IPS-NIHi7 (cell line): ENCODE results near the gene NPIPA5.
"Not testable (repeated sequence)": the region's sequence is repeated elsewhere in the genome, so short reads cannot be mapped to it uniquely, and the experiment has no call there.

Source experiments
- DNase-seq: peaks from one replicate; pipeline ENCODE4 v3.0.0; 2012; ENCODE audit warnings: mixed read lengths; ENCODE audit errors: extremely low spot score

NPIPA5 gene

GRCh38 chr16:15378194-15378593 lies at the start of gene NPIPA5:
Gene NPIPA5, minus strand, starts transcription at chr16:15378294. Its CDS starts 0 bp downstream, at chr16:15378294.
- DNase-seq, result not testable (repeated sequence)

DNA sequence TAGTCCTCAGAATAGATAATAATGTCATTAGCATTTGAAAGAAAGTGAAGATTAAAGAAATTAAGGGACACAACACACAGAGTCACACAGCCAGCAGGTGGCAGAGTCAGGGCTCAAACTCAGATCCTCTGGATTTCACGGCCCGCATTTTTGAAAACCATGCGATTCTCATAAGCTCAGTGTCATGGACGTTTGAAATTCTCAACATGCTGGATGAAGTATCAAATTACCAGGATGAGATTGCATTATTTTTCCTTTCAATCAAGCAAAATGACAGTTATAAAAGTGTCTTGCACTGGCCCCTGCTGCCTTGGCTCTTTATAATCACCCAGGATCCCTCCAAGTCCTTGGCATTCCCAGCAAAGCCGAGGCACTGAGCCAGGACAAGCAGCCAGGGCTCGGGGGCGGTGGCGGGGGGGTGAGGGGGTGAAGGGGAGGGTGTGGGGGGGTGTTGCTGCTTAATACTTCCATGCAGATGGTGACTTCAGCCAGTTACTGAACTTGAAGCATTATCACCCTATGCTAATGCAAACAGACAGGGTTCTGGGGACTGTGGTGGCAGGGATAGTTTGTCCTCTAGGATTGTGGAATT lies 49.6 kb upstream of the NPIPA5 start:
- DNase-seq, result peak; percentile 25

GRCh38 chr16:15426796-15427195 lies 48.7 kb upstream of the NPIPA5 start:
- DNase-seq, result no peak

DNA sequence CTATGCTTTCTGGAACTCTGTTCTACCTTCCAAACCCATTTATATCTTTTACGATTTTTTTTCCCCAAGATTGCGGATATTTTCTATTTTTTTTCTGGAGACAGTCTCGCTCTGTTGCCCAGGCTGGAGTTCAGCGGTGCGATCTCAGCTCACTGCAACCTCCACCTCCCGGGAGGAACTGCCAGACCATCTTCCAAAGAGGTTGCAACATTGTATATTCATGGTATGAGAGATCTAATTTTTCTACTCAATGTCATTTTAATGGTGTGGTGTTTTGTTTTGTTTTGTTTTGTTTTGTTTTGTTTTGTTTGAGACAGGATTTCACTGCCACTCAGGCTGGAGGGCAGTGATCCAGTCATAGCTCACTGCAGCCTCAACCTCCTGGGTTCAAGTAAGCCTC lies 47.8 kb upstream of the NPIPA5 start:
- no peak for DNase-seq

DNA sequence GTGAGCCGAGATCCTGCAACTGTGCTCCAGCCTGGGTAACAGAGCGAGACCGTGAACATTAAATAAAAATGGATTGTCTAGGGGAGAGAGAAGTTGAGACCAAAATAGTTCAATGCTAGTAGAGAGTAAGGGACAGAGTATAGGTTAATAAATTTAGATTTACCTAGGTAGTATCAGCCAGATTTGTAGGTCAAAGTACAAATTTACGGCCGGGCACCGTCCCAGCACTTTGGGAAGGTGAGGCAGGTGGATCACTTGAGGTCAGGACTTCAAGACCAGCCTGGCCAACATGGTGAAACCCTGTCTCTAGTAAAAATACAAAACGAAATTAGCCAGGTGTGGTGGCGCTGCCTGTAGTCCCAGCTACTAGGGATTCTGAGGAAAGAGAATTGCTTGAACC lies 44.1 kb upstream of the NPIPA5 start:
- no peak for DNase-seq

GRCh38 chr16:15421696-15422095 lies 43.6 kb upstream of the NPIPA5 start:
- not testable (repeated sequence) for DNase-seq

- no peak for DNase-seq
Observed at GRCh38 chr16:15418206-15418605, 40.1 kb upstream of the NPIPA5 start.

- no peak for DNase-seq
Observed at GRCh38 chr16:15417197-15417596, 39.1 kb upstream of the NPIPA5 start.

GRCh38 chr16:15415511-15415985 lies 37.5 kb upstream of the NPIPA5 start:
- no peak for DNase-seq

DNA sequence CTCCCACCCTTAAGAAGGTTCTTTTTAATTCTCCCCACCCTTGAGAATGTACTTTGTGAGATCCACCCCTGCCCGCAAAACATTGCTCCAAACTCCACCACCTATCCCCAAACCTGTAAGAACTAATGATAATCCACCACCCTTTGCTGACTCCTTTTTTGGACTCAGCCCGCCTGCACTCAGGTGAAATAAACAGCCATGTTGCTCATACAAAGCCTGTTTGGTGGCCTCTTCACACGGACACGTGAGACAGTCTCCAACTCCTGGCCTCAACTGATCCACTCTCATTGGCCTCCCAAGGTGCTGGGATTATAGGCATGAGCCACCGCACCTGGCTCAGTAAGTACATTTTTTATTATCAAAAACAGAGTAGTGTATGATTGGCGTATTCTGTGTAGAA lies 31.4 kb upstream of the NPIPA5 start:
- not testable (repeated sequence) for DNase-seq

- not testable (repeated sequence) for DNase-seq
Observed at GRCh38 chr16:15407756-15408155, 29.7 kb upstream of the NPIPA5 start.

DNA sequence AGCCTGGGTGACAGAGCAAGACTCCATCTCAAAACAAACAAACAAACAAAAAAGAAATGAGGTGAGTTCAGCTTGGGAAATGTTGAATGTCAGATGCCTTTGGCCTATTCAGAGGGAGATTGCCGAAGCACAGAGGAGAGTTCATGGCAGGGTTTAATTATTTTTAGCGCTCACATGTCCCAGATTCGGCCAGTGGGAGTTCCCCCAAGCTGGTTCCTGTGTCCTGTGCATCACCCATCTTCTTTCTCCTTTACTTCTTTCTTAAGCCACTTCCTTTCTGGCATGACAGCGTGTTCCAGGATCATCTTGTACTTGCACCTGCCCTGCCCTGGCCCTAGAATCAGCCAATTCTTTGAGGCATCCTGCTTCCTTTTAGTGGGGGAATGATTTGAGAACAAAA lies 26.7 kb upstream of the NPIPA5 start:
- DNase-seq, result no peak

DNA sequence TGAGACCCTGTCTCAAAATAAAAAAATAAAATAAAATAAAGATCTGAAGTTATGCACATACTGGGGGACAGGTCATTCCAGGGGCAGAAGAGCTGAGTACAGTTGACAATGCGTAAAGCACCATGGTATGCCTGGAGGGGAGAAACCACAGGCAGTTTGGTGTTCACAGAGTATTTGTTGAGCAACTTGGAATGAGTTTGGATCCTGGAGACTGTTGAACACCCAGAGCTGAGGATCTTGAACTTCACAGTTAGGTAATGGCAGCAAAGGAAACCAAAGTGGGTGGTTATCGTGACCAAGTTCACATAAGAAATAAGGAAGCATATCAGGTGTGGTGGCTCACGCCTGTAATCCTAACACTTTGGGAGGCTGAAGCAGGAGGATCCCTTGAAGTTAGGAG lies 26.0 kb upstream of the NPIPA5 start:
- not testable (repeated sequence) for DNase-seq

DNA sequence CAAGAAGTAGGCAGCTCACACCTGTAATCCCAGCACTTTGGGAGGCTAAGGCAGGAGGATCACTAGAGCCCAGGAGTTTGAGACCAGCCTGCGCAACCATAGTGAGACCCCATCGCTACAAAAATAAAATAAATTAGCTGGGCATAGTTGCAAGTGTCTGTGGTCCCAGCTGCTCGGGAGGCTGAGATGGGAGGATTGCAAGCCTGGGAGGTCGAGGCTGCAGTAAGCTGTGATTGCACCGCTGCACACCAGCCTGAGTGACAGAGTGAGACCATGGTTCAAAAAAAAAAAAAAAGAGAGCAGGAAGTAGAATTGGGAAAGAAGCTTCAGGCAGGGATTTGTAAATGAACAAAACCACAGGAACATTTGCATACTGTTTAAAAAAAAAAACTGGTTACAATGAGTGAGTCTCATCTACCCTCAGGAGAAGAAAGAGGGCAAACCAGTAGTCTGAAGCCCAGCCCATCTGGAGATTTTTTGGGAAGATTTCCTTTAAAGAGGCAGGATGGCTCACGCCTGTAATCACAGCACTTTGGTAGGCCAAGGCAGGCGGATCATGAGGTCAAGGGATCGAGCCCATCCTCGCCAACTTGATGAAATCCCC lies 25.4 kb upstream of the NPIPA5 start:
- DNase-seq, result no peak

DNA sequence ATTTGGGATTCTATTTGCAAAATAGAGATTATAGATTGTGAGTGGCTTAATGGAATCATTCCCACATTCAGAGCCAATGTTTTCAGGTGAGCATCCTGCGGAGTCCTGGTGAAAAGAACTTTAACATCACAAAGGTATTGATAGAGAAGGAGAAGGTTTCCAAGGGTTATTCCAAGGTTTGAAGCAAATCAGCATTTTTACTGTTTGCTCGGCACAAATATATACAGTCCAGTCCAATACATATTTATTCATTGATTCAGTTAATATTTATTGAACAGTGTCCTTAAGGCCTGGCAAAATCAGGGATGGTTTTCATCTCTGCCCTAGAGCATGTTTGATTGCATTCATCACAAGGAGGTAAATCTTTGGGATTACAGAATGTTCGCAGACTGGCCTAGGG lies 23.9 kb upstream of the NPIPA5 start:
- DNase-seq, result no peak

- DNase-seq, result not testable (repeated sequence)
Observed at GRCh38 chr16:15400314-15400713, 22.2 kb upstream of the NPIPA5 start.

- DNase-seq, result no peak
Observed at GRCh38 chr16:15399317-15399716, 21.2 kb upstream of the NPIPA5 start.

DNA sequence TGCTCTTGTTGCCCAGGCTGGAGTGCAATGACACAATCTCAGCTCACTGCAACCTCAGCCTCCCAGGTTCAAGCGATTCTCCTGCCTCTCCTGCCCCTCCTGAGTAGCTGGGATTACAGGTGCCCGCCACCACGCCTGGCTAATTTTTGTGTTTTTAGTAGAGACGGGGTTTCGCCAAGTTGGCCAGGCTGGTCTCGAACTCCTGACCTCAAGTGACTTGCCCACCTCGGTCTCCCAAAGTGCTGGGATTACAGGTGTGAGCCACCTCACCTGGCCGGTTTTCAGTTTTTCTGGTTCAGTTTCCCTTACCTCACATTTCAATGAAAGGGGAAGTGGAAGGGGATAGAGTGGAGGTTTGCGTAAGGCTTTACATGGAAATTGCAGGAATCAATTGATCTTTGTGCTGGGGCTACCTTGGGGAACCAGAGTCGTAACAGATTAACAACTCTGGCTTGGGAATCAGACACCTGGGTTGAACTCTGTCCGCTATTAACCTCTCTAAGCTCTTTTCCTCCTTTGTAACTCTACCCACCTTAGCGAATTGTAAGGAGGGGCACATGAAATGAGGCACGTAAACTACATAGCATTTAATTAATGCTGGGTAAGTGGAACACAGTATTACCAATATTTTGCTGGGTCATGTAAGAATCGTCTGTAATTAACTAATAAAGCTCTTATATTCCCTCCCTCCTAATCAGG lies 20.7 kb upstream of the NPIPA5 start:
- no peak for DNase-seq

DNA sequence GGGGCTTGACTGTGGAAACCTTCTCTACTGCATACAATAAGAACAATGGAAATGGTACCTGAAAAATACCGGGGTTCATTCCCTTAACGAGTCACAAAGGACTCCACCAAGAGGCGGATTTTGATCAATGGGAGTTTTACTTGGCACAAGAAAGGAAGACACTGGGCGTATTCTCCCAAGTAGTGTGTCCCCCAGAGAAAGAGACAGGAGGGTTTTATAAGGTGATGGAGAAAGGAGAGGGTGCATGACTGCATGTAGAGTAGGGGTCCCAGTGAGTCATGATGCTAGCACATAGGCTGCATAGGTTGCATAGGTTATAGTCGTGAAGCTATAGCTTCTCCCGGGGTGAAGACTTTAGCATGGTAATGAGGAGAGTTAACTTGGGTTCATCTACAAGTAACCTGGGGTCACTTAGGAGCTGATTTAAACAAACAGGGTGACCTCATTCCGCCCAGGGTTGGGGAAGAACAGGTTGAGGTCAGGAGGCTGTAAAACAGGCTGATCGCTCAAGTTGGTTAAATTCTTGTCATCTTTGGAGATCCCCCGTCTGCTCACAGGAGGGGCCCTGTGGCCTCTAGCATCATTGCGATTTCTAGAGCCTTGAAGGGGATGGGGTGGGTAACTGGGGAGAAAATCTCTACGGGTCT lies 19.0 kb upstream of the NPIPA5 start:
- DNase-seq, result no peak

- not testable (repeated sequence) for DNase-seq
Observed at GRCh38 chr16:15396509-15396829, 18.4 kb upstream of the NPIPA5 start.

GRCh38 chr16:15395631-15396508 lies 17.8 kb upstream of the NPIPA5 start, which contains the start of gene MPV17L:
Gene MPV17L, plus strand, starts transcription at chr16:15395754. Its CDS starts 144 bp downstream, at chr16:15395898.
- DNase-seq, result peak; percentile 67

DNA sequence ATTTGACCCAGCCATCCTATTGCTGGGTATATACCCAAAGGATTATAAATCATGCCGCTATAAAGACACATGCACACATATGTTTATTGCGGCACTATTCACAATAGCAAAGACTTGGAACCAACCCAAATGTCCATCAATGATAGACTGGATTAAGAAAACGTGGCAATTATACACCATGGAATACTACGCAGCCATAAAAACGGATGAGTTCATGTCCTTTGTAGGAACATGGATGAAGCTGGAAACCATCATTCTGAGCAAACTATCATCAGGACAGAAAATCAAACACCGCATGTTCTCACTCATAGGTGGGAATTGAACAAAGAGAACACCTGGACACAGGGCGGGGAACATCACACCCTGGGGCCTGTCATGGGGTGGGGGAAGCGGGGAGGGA lies 14.9 kb upstream of the NPIPA5 start:
- DNase-seq, result not testable (repeated sequence)
